Body of pancreas (tissue), 4 donors: ENCODE data around the gene TNS4. TPM values are rescaled to one million over a fixed set of nuclear protein-coding genes. Genes with fewer than 3 reads are reported as not detected.

Experiments used
- ATAC-seq: fragments of 150-250 bp; one replicate; pipeline ENCODE4 v1.9.1; 2016
- DNase-seq, 4 donors: peaks; one replicate each; pipeline ENCODE4 v3.0.0-alpha.2; 2019
- H3K27ac ChIP-seq, 4 donors: fragments of 200-600 bp; sonication (generic); 1 replicate in 3 of 4; 2 replicates in 1 of 4; pipeline versions ENCODE4 v1.5.1 to v1.6.1; 2016 to 2019; ENCODE audit warnings: mild to moderate bottlenecking in 1 of 4, mixed read lengths in 1 of 4, moderate library complexity in 1 of 4
- H3K27me3 ChIP-seq, 2 donors: fragments of 200-600 bp; sonication (generic); one replicate each; pipeline ENCODE4 v1.6.0; 2016; ENCODE audit warnings: mild to moderate bottlenecking in 1 of 2
- H3K36me3 ChIP-seq, 2 donors: fragments of 200-600 bp; sonication (generic); replicated peaks in 1 of 2; 2 replicates each; pipeline ENCODE4 v1.5.1; 2016; ENCODE audit warnings: low read depth in 2 of 2; ENCODE audit not compliant: insufficient read depth in 1 of 2
- H3K4me1 ChIP-seq: fragments of 200-600 bp; sonication (generic); one replicate; pipeline ENCODE4 v1.6.0; 2016
- H3K4me3 ChIP-seq, 2 donors: fragments of 200-600 bp; sonication (generic); 1 replicate in 1 of 2; 2 replicates in 1 of 2; pipeline ENCODE4 v1.5.1; 2016 to 2019
- H3K9me3 ChIP-seq, 3 donors: fragments of 200-600 bp; sonication (generic); 1 replicate in 2 of 3; 2 replicates in 1 of 3; pipeline ENCODE4 v1.5.1; 2016
- POLR2A ChIP-seq, 3 donors: fragments of 450-650 bp; IDR thresholded peaks; one replicate each; pipeline ENCODE4 v1.6.1; 2016; ENCODE audit warnings: antibody characterized with exemption in 3 of 3, mild to moderate bottlenecking in 2 of 3
- WGBS, 2 donors: methylation state at CpG; one replicate each; pipeline ENCODE4 v1.1.5; 2017; 5-methylcytosine and 5-hydroxymethylcytosine counted together
- intact Hi-C: fragments of 100-400 bp; cut with DNase I; formaldehyde crosslinking; loops from one replicate; pipeline ENCODE4 v1.15.1; 2023
- total RNA-seq, 2 donors: library from RNA; depleted of rRNA; stranded (reverse); fragments of >200 nt; gene quantifications; one replicate each; pipeline ENCODE4 v1.1.0, GENCODE V29; 2016
- TF ChIP-seq, protein P1 (sequence below), 7 experiments: fragments of 450-650 bp in 4 of 7; fragments of 200-600 bp in 3 of 7; sonication (generic) in 3 of 7; IDR thresholded peaks; one replicate each; pipeline ENCODE4 v1.5.1; 2016 to 2019; ENCODE audit warnings: antibody characterized with exemption in 7 of 7

TNS4 gene
- total RNA-seq, 2 donors from 2014 or later: not detected

DNA sequence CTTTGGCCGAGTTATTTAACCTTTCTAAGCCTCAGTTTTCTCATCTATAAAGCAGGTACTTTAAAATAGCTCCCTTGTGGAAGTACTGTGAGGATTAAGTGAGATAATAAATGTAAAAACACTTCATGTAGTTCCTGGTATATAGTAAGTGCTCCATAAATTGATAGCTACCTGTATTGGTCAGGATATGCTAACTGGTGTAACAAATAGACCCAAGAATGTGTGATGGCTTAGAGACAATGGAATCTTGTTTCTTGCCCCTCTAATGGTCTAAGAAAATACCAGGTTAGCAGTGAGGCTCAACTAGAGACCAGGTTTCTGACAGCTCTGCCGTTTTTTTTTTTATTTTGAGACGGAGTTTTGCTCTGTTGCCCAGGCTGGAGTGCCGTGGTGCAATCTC, 34.0 kb upstream of the TNS4 start:
- H3K4me3 ChIP-seq: no peak overlapping the region
- 64 to 67% methylated on average over 4 of the region's 4 CpGs for whole genome bisulfite sequencing, 2 donors
- H3K36me3 ChIP-seq: no peaks in the 10 kb centered on the region
- H3K9me3 ChIP-seq: no peaks in the 10 kb centered on the region
- peak overlapping the region in 3 of 4 donors; percentile 63 to 88 (median 85) for H3K27ac ChIP-seq
- TF ChIP-seq, protein P1, sequence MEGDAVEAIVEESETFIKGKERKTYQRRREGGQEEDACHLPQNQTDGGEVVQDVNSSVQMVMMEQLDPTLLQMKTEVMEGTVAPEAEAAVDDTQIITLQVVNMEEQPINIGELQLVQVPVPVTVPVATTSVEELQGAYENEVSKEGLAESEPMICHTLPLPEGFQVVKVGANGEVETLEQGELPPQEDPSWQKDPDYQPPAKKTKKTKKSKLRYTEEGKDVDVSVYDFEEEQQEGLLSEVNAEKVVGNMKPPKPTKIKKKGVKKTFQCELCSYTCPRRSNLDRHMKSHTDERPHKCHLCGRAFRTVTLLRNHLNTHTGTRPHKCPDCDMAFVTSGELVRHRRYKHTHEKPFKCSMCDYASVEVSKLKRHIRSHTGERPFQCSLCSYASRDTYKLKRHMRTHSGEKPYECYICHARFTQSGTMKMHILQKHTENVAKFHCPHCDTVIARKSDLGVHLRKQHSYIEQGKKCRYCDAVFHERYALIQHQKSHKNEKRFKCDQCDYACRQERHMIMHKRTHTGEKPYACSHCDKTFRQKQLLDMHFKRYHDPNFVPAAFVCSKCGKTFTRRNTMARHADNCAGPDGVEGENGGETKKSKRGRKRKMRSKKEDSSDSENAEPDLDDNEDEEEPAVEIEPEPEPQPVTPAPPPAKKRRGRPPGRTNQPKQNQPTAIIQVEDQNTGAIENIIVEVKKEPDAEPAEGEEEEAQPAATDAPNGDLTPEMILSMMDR (IDR thresholded peaks at IDR 0.05): no peak
- TF ChIP-seq POLR2A (IDR thresholded peaks at IDR 0.05): no peak
- peaks cover 42% of the 10 kb centered on the region for H3K4me1 ChIP-seq
- ATAC-seq (no peak), DNase-seq (no peak)
- no peaks in the 10 kb centered on the region for H3K27me3 ChIP-seq
- intact Hi-C loops: loop anchor here (10.0 kb wide), 1 partner anchor 91 kb away; the partner anchor contains the start of gene IGFBP4

DNA sequence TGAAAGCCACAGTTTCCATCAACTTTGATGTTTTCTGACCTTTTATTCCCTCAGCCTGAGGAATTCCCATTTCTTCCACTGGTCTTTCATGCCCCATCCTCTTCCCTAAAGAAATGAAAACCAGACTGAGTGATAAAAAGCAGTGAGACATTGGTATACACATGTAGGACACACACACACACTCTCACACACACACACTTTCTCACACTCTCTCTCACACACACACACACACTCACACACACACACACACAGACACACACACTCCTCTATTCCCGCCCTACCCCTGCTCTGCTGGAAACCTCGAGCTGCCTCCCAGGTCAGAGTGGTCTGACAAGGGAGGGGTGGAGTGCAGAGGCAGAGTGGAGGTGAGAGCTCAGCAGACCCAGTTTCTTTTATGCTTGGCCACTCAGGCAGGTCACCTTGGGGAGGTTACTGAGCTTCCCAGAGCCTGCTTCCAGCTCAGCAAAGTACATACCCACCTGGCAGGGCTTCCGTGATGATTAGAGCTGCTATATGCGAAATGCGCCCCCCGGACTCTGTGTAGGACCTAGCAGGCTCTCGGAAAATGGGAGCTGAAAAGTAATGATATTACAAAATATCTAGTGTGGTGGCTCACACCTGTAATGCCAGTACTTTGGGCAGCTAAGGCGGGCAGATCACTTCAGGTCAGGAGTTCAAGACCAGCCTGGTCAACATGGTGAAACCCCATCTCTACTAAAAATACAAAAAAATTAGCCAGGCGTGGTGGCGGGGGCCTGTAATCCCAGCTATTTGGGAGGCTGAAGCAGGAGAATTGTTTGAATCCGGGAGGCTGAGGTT, 33.2 kb upstream of the TNS4 start:
- TF ChIP-seq POLR2A (IDR thresholded peaks at IDR 0.05): no peak
- TF ChIP-seq, protein P1 (IDR thresholded peaks at IDR 0.05): no peak
- Histone ChIP-seq H3K4me1 (peaks cover 35% of the 10 kb centered on the region), H3K36me3 (no peaks in the 10 kb centered on the region), H3K27me3 (no peaks in the 10 kb centered on the region), H3K27ac (peak overlapping the region in 1 of 4 donors; percentile 7), H3K9me3 (no peaks in the 10 kb centered on the region), H3K4me3 (no peak overlapping the region)
- no peak for ATAC-seq
- no peak for DNase-seq
- 68 to 70% methylated on average over 11 of the region's 11 CpGs for WGBS, 2 donors
- intact Hi-C loops: loop anchor here (10.0 kb wide), 1 partner anchor 90 kb away; the partner anchor contains the start of gene IGFBP4

DNA sequence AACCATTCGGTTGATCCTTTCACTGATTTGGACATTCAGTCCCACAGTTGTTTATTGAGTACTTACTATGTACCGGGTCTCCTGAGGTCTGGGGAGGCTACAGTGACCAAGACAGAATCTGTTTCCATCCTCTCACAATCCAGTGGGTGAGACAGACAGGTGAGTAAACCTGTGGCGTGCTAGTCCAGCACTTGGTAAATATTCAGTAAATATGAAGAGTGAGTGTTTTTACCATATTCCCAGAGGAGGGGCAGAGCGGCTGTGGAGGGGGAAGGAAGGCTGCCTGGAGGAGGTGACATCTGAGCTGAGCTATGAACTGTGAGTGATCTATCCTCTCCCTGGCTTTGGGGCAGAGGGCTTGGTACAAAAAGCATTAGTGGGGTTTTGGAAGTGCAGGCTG, 32.5 kb upstream of the TNS4 start:
- no peak for ATAC-seq
- H3K27ac ChIP-seq: peak overlapping the region in 3 of 4 donors; percentile 7 to 10 (median 7)
- H3K4me1 ChIP-seq: peaks cover 28% of the 10 kb centered on the region
- intact Hi-C loops: loop anchor here (10.0 kb wide), 1 partner anchor 89 kb away; the partner anchor contains the start of gene IGFBP4
- 39 to 40% methylated on average over 4 of the region's 4 CpGs for WGBS, 2 donors
- H3K4me3 ChIP-seq: no peak overlapping the region
- H3K36me3 ChIP-seq: no peaks in the 10 kb centered on the region
- no peak for DNase-seq
- no peak for TF ChIP-seq POLR2A (IDR thresholded peaks at IDR 0.05)
- TF ChIP-seq, protein P1 (IDR thresholded peaks at IDR 0.05): no peak
- H3K27me3 ChIP-seq: no peaks in the 10 kb centered on the region
- no peaks in the 10 kb centered on the region for H3K9me3 ChIP-seq

DNA sequence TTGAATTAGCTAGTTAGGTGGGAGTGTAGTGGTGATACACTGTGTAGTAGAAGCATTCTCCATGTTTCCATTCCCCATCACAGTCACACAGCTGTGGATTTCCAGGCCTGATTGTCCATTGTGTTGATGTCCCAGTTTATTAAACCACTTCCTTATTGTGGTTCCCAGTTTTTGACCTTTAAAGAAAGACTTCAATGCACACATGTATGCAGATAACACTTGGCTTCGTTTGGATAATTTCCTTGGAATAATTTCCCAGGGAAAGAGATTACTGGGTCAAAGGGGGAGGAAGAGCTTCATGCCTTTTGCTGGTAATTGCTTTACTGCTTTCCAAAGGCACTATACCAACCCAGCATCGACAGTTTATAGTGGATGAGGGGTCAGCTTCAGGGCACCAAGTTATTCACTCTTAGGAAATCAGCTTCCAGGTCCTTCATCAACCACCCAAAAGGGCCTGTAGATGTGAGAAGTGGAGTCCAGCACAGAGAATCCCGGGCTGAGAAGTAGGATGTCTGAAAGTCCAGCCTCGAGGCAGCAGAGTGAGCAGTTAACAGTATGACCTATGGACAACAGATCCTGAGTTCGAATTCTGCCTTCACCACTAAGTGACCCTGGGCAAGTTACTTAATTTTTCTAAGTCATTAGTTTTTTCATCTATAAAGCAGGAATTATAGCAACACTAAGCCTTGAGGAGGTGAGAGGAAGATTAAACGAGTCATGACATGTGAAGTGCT, 31.3 kb upstream of the TNS4 start:
- TF ChIP-seq, protein P1 (IDR thresholded peaks at IDR 0.05): no peak
- no peak for TF ChIP-seq POLR2A (IDR thresholded peaks at IDR 0.05)
- H3K9me3 ChIP-seq: no peaks in the 10 kb centered on the region
- intact Hi-C loops: loop anchor here (10.0 kb wide), 1 partner anchor 88 kb away; the partner anchor contains the start of gene IGFBP4
- no peaks in the 10 kb centered on the region for H3K36me3 ChIP-seq
- 34 to 38% methylated on average over 6 of the region's 6 CpGs for WGBS, 2 donors
- H3K4me3 ChIP-seq: no peak overlapping the region
- ATAC-seq (peak; percentile 7), DNase-seq (no peak)
- peak overlapping the region in 2 of 4 donors; percentile 5 to 17 for H3K27ac ChIP-seq
- H3K4me1 ChIP-seq: peaks cover 16% of the 10 kb centered on the region
- no peaks in the 10 kb centered on the region for H3K27me3 ChIP-seq
